SU-DHL-6 (cell line): Measurements from ENCODE around the gene ST8SIA3.

ENCODE experiments used
- EZH2phosphoT487 ChIP-seq: fragments of 200-600 bp; sonication (generic), shearing (Covaris generic); conservative IDR thresholded peaks from 2 replicates; pipeline ENCODE4 v1.6.1; 2018; ENCODE audit warnings: mild to moderate bottlenecking, antibody characterized with exemption, low read length, moderate library complexity, mixed read lengths
- TF ChIP-seq, protein P1 (sequence below): fragments of 200-600 bp; sonication (generic); IDR thresholded peaks from one replicate; pipeline ENCODE4 v1.5.1; 2017; ENCODE audit warnings: antibody characterized with exemption, mild to moderate bottlenecking, low read length, moderate library complexity; ENCODE audit not compliant: insufficient read depth, poor library complexity, severe bottlenecking

DNA sequence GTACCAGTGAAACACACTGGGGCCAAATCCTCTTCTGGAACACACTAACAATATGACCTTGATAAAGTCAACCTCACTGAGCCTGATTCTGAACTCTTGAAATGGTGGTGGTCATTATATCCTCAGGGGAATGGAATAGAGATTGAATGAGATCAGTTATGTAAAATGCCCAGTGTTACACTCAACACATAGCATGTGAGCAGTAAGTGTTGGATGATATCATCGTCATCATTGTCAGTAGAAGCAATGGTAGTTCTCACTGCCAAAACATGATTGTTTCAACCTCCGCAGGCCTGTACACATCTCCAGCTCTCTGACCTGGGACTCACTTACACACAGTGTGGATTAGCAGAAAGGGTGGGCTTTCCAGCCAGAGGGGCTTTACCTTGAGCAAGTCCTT, 5.5 kb upstream of the ST8SIA3 start:
- TF ChIP-seq, protein P1, sequence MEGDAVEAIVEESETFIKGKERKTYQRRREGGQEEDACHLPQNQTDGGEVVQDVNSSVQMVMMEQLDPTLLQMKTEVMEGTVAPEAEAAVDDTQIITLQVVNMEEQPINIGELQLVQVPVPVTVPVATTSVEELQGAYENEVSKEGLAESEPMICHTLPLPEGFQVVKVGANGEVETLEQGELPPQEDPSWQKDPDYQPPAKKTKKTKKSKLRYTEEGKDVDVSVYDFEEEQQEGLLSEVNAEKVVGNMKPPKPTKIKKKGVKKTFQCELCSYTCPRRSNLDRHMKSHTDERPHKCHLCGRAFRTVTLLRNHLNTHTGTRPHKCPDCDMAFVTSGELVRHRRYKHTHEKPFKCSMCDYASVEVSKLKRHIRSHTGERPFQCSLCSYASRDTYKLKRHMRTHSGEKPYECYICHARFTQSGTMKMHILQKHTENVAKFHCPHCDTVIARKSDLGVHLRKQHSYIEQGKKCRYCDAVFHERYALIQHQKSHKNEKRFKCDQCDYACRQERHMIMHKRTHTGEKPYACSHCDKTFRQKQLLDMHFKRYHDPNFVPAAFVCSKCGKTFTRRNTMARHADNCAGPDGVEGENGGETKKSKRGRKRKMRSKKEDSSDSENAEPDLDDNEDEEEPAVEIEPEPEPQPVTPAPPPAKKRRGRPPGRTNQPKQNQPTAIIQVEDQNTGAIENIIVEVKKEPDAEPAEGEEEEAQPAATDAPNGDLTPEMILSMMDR: no peak
- TF ChIP-seq EZH2phosphoT487: no peak
